ENCODE measurements around the gene TBC1D14.

DNA sequence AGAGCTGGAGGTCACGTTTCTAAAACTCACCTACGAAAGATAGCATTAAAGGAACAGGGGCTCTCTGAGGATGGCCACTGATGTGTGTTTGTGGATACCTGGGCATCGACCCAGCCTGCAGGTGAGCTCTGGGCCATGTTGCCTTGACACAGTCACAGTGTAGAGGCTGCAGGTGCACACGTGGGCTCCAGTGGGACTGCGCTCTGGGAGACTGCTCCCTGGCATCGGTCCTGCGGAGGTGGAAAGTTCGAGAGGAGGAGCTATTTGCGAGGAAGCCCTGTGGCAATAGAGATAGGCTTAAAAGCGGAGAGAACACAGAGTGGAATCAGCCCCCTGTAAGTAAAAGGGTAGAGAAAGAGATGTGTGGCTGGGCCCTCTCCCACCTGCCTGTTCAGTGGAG is 121.2 kb downstream of the TBC1D14 start:
- TF ChIP-seq POLR2A (IDR thresholded peaks at IDR 0.05) = no peak
- TF ChIP-seq, protein P1, sequence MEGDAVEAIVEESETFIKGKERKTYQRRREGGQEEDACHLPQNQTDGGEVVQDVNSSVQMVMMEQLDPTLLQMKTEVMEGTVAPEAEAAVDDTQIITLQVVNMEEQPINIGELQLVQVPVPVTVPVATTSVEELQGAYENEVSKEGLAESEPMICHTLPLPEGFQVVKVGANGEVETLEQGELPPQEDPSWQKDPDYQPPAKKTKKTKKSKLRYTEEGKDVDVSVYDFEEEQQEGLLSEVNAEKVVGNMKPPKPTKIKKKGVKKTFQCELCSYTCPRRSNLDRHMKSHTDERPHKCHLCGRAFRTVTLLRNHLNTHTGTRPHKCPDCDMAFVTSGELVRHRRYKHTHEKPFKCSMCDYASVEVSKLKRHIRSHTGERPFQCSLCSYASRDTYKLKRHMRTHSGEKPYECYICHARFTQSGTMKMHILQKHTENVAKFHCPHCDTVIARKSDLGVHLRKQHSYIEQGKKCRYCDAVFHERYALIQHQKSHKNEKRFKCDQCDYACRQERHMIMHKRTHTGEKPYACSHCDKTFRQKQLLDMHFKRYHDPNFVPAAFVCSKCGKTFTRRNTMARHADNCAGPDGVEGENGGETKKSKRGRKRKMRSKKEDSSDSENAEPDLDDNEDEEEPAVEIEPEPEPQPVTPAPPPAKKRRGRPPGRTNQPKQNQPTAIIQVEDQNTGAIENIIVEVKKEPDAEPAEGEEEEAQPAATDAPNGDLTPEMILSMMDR (IDR thresholded peaks at IDR 0.05 in 4 of 5, conservative IDR thresholded peaks at IDR 0.05 in 1 of 5) = no peak

Measured in gastrocnemius medialis (tissue), 4 donors.